Measurements from ENCODE around the gene SLC17A7. TPM values are rescaled to one million over a fixed set of nuclear protein-coding genes. Genes with fewer than 3 reads are reported as not detected.

The SLC17A7 gene
- total RNA-seq, 2 donors from 2014 or later: 0.22 to 0.33 TPM

DNA sequence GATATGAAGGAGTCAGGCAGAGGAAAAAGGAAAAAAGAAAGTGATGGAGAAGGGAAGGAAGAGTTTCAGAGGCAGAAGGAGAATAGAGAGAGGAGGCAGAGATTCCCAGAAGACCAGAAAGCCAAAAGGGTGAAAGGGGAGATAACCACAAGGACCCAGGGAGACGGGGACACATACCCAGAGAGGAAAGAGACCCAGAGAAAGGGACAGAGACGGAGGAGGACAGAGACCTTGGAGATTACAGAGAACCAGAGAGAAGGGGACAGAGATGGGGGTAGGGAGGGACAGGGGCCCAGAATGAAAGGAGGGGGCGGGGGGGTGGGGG, 19.5 kb downstream of the SLC17A7 start:
- Mint-ChIP-seq H3K9me3 (no peaks in the 10 kb centered on the region), H3K4me3 (no peak overlapping the region), H3K36me3 (ENCODE audit: low read depth) (no peaks in the 10 kb centered on the region), H3K4me1 (peaks cover 16% of the 10 kb centered on the region), H3K27me3 (ENCODE audit: insufficient read depth) (peaks cover 91% of the 10 kb centered on the region), H3K27ac (no peak overlapping the region)
- Histone ChIP-seq H3K4me3 (ENCODE audit: low read length) (no peak overlapping the region), H3K36me3 (ENCODE audit: control insufficient read depth, insufficient read depth, low read length) (no peaks in the 10 kb centered on the region), H3K9me3 (ENCODE audit: control insufficient read depth, low read length) (no peaks in the 10 kb centered on the region), H3K27me3 (ENCODE audit: control insufficient read depth, insufficient read depth, low read length, poor library complexity, severe bottlenecking) (peaks cover 89% of the 10 kb centered on the region), H3K27ac (ENCODE audit: low read depth, low read length) (no peak overlapping the region), H3K4me1 (ENCODE audit: control insufficient read depth, insufficient read depth, low read length) (no peaks in the 10 kb centered on the region), H3K9ac (ENCODE audit: extremely low read depth, low read length, poor library complexity, severe bottlenecking) (no peak overlapping the region)
- WGBS, 2 experiments (ENCODE audit: insufficient coverage in 1 of 2, insufficient read length in 1 of 2): 0 to 24% methylated on average over 1 to 3 of the region's 3 CpGs
- TF ChIP-seq CTCF (conservative IDR thresholded peaks at IDR 0.05): no peak
- DNase-seq: no peak

DNA sequence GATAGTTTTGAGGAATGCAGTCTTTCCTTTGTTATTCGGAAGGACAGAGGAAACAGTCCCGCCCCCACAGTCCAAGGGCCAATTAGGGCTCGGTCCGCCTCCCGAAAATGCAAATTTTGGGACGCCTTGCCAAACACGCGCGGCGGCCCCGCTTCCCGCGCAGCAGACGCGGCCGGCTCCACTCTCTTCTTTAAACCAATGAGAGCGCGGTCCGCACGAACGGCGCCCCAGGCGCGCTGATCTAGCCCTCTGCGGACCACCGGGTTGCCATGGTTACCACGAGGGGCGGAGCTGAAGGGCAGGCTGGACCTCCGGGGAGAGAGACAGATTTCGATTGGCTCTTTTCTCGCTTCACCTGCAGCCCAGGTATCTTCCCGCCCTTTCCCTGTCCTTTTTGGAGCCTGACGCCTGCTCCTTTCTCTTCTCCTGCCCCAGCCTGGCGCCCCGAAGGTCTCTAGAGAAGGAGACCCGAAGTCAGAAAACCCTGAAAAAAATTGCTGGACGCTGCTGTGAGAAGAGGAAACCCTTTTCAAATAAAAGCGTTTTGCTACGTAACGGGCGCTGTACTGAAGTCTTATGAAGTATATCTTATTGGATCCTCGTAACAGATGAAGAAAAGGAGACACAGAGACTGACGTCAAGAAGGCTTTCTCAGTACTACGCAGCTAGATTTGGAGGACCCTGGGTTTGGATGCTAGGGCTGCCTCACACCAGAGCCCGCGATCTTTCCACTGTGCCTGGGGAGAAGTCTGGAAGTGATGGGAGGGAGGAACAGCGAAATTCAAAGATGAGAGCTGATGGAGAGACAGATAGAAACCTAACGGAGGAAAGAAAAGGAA, 20.1 kb downstream of the SLC17A7 start:
- Histone ChIP-seq H3K9me3 (ENCODE audit: control insufficient read depth, low read length) (no peaks in the 10 kb centered on the region), H3K27me3 (ENCODE audit: control insufficient read depth, insufficient read depth, low read length, poor library complexity, severe bottlenecking) (peaks cover 84% of the 10 kb centered on the region), H3K9ac (ENCODE audit: extremely low read depth, low read length, poor library complexity, severe bottlenecking) (no peak overlapping the region), H3K27ac (ENCODE audit: low read depth, low read length) (no peak overlapping the region), H3K4me3 (ENCODE audit: low read length) (peak overlapping the region; percentile 68), H3K36me3 (ENCODE audit: control insufficient read depth, insufficient read depth, low read length) (no peaks in the 10 kb centered on the region), H3K4me1 (ENCODE audit: control insufficient read depth, insufficient read depth, low read length) (no peaks in the 10 kb centered on the region)
- Mint-ChIP-seq H3K27ac (no peak overlapping the region), H3K9me3 (no peaks in the 10 kb centered on the region), H3K4me1 (peaks cover 14% of the 10 kb centered on the region), H3K27me3 (ENCODE audit: insufficient read depth) (peaks cover 85% of the 10 kb centered on the region), H3K36me3 (ENCODE audit: low read depth) (no peaks in the 10 kb centered on the region), H3K4me3 (peak overlapping the region; percentile 29)
- no peak for TF ChIP-seq CTCF (conservative IDR thresholded peaks at IDR 0.05)
- 15 to 20% methylated on average over 37 to 48 of the region's 48 CpGs for WGBS, 2 experiments (ENCODE audit: insufficient coverage in 1 of 2, insufficient read length in 1 of 2)
- DNase-seq: peak; percentile 99

DNA sequence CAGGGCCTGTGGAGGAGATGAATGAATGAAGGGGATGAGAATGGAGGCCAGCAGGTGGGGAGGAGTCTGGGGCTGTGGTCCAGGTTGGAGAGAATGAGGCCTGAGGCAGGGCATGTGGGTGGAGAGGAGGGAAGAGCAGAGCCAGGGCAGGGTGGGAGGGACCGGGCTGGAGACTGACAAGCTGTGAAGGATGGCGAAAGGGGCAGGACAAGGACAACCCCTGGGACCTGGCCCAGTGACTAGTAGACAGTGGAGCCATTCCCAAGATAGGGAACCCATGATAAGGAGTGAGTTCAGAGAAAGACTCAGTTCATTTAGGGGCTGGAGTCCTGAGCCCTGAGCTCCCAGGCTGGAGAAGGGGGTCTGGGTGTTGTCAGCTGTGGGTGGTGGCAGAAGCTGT, 21.1 kb downstream of the SLC17A7 start:
- Mint-ChIP-seq H3K27me3 (ENCODE audit: insufficient read depth) (peaks cover 75% of the 10 kb centered on the region), H3K27ac (no peak overlapping the region), H3K4me1 (peaks cover 7% of the 10 kb centered on the region), H3K9me3 (no peaks in the 10 kb centered on the region), H3K36me3 (ENCODE audit: low read depth) (no peaks in the 10 kb centered on the region), H3K4me3 (no peak overlapping the region)
- no peaks in the 10 kb centered on the region for H3K36me3 ChIP-seq (ENCODE audit: control insufficient read depth, insufficient read depth, low read length)
- TF ChIP-seq CTCF (conservative IDR thresholded peaks at IDR 0.05): no peak
- no peak for DNase-seq
- 80 to 81% methylated on average over 2 of the region's 2 CpGs for WGBS, 2 experiments (ENCODE audit: insufficient coverage in 1 of 2, insufficient read length in 1 of 2)
- H3K9ac ChIP-seq (ENCODE audit: extremely low read depth, low read length, poor library complexity, severe bottlenecking): no peak overlapping the region
- H3K27ac ChIP-seq (ENCODE audit: low read depth, low read length): no peak overlapping the region
- no peaks in the 10 kb centered on the region for H3K9me3 ChIP-seq (ENCODE audit: control insufficient read depth, low read length)
- no peak overlapping the region for H3K4me3 ChIP-seq (ENCODE audit: low read length)
- no peaks in the 10 kb centered on the region for H3K4me1 ChIP-seq (ENCODE audit: control insufficient read depth, insufficient read depth, low read length)
- H3K27me3 ChIP-seq (ENCODE audit: control insufficient read depth, insufficient read depth, low read length, poor library complexity, severe bottlenecking): peaks cover 73% of the 10 kb centered on the region
